Tibial nerve (tissue), 4 donors: ENCODE measurements around the gene TSPAN32. TPM values are rescaled to one million over a fixed set of nuclear protein-coding genes. Genes with fewer than 3 reads are reported as not detected.

Source experiments
- DNase-seq, 2 donors: peaks; one replicate each; pipeline ENCODE4 v3.0.0-alpha.2; 2019; ENCODE audit warnings: low spot score in 2 of 2
- H3K27ac ChIP-seq, 4 donors: fragments of 200-600 bp; sonication (generic) in 3 of 4; one replicate each; pipeline ENCODE4 v1.5.1; 2017 to 2019; ENCODE audit warnings: mild to moderate bottlenecking in 1 of 4
- H3K27me3 ChIP-seq, 2 donors: fragments of 200-600 bp; sonication (generic) in 1 of 2; one replicate each; pipeline versions ENCODE4 v1.5.1 to v1.6.0; 2017 to 2019
- H3K36me3 ChIP-seq, 3 donors: fragments of 200-600 bp; sonication (generic); one replicate each; pipeline ENCODE4 v1.5.1; 2018 to 2019
- H3K4me1 ChIP-seq, 4 donors: fragments of 200-600 bp; sonication (generic) in 3 of 4; one replicate each; pipeline ENCODE4 v1.5.1; 2017 to 2019
- H3K4me3 ChIP-seq, 4 donors: fragments of 200-600 bp; sonication (generic) in 3 of 4; one replicate each; pipeline ENCODE4 v1.5.1; 2017 to 2019; ENCODE audit warnings: mild to moderate bottlenecking in 1 of 4, moderate library complexity in 1 of 4
- H3K9me3 ChIP-seq, 4 donors: fragments of 200-600 bp; sonication (generic) in 3 of 4; one replicate each; pipeline ENCODE4 v1.5.1; 2017 to 2019
- CTCF ChIP-seq, 5 experiments: fragments of 200-600 bp in 3 of 5; fragments of 450-650 bp in 2 of 5; sonication (generic) in 3 of 5; IDR thresholded peaks; one replicate each; pipeline ENCODE4 v1.5.1; 2016 to 2019; ENCODE audit warnings: antibody characterized with exemption in 5 of 5, mild to moderate bottlenecking in 3 of 5, moderate library complexity in 2 of 5
- EP300 ChIP-seq, 2 donors: sonication (generic); formaldehyde crosslinking; IDR thresholded peaks; one replicate each; pipeline ENCODE4 v1.6.1; 2017; ENCODE audit warnings: antibody characterized with exemption in 2 of 2, mild to moderate bottlenecking in 1 of 2
- POLR2A ChIP-seq, 2 donors: fragments of 450-650 bp; IDR thresholded peaks; one replicate each; pipeline ENCODE4 v1.6.1; 2017; ENCODE audit warnings: antibody characterized with exemption in 2 of 2, mild to moderate bottlenecking in 2 of 2, moderate library complexity in 2 of 2
- WGBS, 2 donors: methylation state at CpG; one replicate each; pipeline ENCODE4 v1.1.5; 2018; 5-methylcytosine and 5-hydroxymethylcytosine counted together
- total RNA-seq, 4 donors: library from RNA; depleted of rRNA; stranded (reverse); fragments of >200 nt; gene quantifications; one replicate each; pipeline ENCODE4 v1.1.0, GENCODE V29; 2016

The TSPAN32 gene
- total RNA-seq, 4 donors from 2014 or later = 1.8 to 9.0 (median 5.8) TPM

DNA sequence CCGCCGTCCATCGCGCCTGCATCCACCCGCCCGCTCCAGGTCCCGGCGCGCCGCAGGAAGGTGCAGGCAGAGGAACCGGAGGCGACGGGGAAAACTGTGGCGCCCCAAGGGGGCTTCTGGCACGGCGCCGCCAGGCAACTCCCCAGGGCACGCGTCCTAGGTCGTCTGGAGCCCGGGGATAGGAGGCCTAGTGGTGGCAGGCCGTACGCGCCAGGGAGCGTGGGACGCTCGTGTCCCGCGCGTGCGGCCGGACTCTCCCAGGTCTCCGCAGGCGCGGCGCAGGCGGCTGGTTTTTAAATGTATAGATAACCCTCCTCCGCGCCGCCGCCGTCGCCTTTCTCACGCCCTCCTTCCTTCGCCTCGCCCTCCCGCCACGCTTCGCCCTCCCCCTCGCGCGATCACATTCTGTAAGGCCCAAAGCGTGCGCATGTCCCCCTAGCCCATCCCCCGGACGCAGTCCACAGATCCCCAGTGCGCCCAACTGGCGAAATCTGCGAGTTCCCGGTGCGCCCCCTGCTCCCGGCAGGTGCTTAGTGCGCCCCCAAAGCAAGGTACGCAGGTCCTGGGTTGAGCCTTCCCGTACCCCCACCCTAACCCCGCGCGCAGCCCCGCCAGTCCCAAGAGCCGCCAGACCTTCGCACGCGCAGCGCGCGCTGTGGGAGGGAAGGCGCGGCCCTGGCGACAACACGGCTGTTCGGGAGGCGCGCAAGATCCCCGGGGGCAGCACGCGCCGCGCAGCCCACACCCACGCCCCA lies 31.3 kb upstream of the TSPAN32 start, which contains the start of gene ASCL2:
TSS of gene ASCL2 (minus strand) at position 267 of the 755 bp plus-strand sequence. CDS start at position 11, 256 bp downstream.
- no peak for DNase-seq
- Histone ChIP-seq H3K27me3 (peaks cover 0 to 37% of the 10 kb centered on the region in 2 donors), H3K36me3 (no peaks in the 10 kb centered on the region), H3K4me3 (peak within 1 kb of the TSS; percentile 23 to 60 (median 51)), H3K9me3 (no peaks in the 10 kb centered on the region), H3K4me1 (peaks cover 0 to 32% (median 8%) of the 10 kb centered on the region in 4 donors), H3K27ac (peak within 1 kb of the TSS in 3 of 4 donors; percentile 11 to 76 (median 75))
- 2% methylated on average over 78 to 85 of the region's 89 CpGs for WGBS, 2 donors
- no peak for TF ChIP-seq POLR2A (IDR thresholded peaks at IDR 0.05)
- TF ChIP-seq EP300 (IDR thresholded peaks at IDR 0.05) = no peak

DNA sequence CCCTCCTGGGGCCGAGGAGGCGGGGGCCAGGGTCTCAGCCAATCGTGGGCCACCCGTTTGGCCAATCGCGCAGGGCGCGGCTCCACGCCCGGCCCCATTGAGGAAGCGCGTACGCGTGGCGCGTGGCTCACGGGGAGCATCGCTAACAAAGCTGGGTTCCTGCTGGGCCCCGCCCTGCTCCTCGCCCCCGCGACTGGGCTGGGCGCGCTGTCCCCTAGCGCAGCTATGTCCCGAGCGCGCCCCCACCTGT lies 30.8 kb upstream of the TSPAN32 start:
- peaks cover 0 to 32% (median 8%) of the 10 kb centered on the region in 4 donors for H3K4me1 ChIP-seq
- no peak overlapping the region for H3K27ac ChIP-seq
- no peak for TF ChIP-seq EP300 (IDR thresholded peaks at IDR 0.05)
- no peak for TF ChIP-seq POLR2A (IDR thresholded peaks at IDR 0.05)
- no peak for TF ChIP-seq CTCF (IDR thresholded peaks at IDR 0.05)
- 0 to 6% methylated on average over 2 to 21 of the region's 28 CpGs for WGBS, 2 donors
- DNase-seq = no peak
- peaks cover 0 to 37% of the 10 kb centered on the region in 2 donors for H3K27me3 ChIP-seq
- peak overlapping the region in 1 of 4 donors; percentile 60 for H3K4me3 ChIP-seq
- H3K36me3 ChIP-seq = no peaks in the 10 kb centered on the region
- H3K9me3 ChIP-seq = no peaks in the 10 kb centered on the region

DNA sequence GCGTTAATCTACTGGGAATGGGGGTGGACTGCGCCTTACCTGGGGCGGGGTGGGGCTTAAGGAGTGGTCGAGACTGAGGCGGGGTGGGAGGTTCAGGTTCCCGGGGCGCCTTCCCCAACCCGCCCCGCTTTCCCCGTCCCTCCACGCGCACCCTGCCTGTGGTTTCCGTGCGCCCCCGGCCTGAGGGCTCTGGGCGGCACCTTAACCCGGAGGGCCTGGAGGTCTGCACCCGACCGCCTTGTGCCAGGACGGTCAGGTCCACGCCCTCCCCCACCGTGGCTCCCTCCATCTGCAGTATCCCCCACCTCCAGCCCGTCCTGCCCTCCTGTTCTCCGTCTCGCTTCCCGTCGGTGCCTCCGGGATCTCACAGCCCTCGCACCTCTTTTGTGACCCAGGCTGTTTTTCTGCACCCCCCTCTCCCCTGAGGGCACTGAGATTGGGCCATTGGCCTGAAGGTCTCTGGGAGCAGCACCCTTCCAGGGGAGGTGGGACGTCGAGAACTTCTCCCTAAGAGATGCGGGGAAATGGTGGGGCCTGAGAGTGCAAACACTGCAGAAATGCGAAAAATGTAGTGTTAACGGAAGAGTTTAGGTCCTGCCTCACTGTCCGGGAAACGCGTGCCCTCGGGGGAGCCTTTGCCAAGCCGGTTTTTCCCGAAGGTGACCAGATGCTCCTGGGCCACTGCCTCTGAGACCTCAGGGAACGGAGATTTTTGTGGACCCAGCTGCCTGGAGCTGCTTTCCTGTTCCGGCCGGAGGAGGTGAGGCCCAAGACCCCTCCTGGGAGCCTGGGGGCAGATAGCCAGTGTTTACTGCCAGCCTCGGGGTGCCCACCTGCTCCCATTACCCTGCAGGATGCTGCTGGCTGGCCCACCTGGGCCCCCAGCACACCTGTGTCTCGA lies 30.2 kb upstream of the TSPAN32 start:
- WGBS, 2 donors = 40 to 44% methylated on average over 28 to 35 of the region's 45 CpGs

DNA sequence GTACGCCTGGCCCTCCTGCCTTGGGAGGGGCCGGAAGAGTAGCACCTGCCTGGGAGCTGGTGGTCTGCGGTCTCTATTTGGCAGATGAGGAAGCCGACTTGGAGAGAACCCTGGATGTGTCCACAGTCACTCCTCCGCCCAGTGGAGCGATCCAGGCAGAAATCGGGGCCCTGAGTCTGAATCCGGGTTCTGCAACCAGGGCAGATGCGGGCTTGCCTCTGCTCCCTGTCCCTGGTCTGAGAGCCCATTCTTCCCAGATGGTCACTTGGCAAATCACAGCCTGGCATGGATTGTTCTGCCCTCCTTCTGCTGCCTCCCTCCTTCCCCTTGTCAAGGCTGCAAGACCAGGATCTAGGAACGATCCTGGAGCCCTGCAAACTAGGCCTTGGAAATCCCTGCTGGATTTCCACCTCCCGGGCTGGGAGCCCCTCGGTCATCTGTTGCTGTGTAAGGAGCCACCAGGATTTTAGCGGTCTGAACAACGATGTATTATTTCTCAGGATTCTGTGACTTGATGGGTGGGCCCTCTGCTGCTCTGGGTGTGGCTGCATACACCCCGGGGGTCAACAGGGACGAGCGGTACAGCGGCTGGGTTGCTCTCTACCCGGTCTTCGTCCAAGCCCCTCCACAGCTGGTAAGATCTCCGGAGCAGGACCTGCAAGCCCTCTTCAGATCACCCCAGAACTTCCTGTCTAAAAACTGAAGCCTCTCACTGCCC lies 29.4 kb upstream of the TSPAN32 start:
- peaks cover 0 to 37% of the 10 kb centered on the region in 2 donors for H3K27me3 ChIP-seq
- no peak for TF ChIP-seq EP300 (IDR thresholded peaks at IDR 0.05)
- TF ChIP-seq POLR2A (IDR thresholded peaks at IDR 0.05) = no peak
- no peak for TF ChIP-seq CTCF (IDR thresholded peaks at IDR 0.05)
- no peaks in the 10 kb centered on the region for H3K36me3 ChIP-seq
- no peak overlapping the region for H3K4me3 ChIP-seq
- no peak for DNase-seq
- H3K9me3 ChIP-seq = no peaks in the 10 kb centered on the region
- 83 to 92% methylated on average over 12 to 16 of the region's 21 CpGs for WGBS, 2 donors
- no peak overlapping the region for H3K27ac ChIP-seq
- peaks cover 0 to 32% (median 8%) of the 10 kb centered on the region in 4 donors for H3K4me1 ChIP-seq

More for the DNA sequence above, 30.2 kb upstream of the TSPAN32 start:
- no peak for TF ChIP-seq POLR2A (IDR thresholded peaks at IDR 0.05)
- TF ChIP-seq CTCF (IDR thresholded peaks at IDR 0.05) = no peak
- no peak for TF ChIP-seq EP300 (IDR thresholded peaks at IDR 0.05)
- no peaks in the 10 kb centered on the region for H3K9me3 ChIP-seq
- peaks cover 0 to 37% of the 10 kb centered on the region in 2 donors for H3K27me3 ChIP-seq
- DNase-seq = no peak
- no peaks in the 10 kb centered on the region for H3K36me3 ChIP-seq
- H3K27ac ChIP-seq = no peak overlapping the region
- H3K4me1 ChIP-seq = peaks cover 0 to 32% (median 8%) of the 10 kb centered on the region in 4 donors
- H3K4me3 ChIP-seq = peak overlapping the region in 1 of 4 donors; percentile 60

GRCh38 chr11:2272946-2273280 lies 28.9 kb upstream of the TSPAN32 start:
- Histone ChIP-seq H3K9me3 (no peaks in the 10 kb centered on the region), H3K4me3 (no peak overlapping the region), H3K27me3 (peaks cover 0 to 37% of the 10 kb centered on the region in 2 donors), H3K27ac (no peak overlapping the region), H3K36me3 (no peaks in the 10 kb centered on the region), H3K4me1 (peaks cover 0 to 35% (median 8%) of the 10 kb centered on the region in 4 donors)
- DNase-seq = no peak
- WGBS, 2 donors = 87 to 90% methylated on average over 7 of the region's 7 CpGs
- TF ChIP-seq POLR2A (IDR thresholded peaks at IDR 0.05) (no peak), EP300 (IDR thresholded peaks at IDR 0.05) (no peak), CTCF (IDR thresholded peaks at IDR 0.05) (no peak)
